ENCODE measurements around the gene MTRF1L.

DNA sequence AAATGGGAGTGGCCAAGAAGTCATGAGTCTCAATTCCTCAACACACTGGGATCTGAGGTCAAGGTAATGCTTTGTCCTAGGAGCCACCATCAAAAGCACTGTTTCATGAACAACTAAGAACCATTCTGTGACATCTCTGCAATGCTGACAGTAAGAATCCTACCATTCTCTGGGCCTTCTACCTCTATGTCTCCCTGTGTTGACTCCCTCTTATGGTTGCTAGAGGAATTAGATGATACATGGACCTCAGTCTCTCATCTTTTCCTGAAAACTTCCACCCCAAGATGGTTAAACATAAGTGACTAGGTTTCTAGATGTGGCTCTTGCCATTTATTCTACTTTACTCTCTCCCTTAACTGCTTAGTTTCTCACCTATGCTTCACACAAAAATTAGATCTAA, 9.1 kb downstream of the MTRF1L start:
- TF ChIP-seq CREB1 (IDR thresholded peaks at IDR 0.05; ENCODE audit: low read depth) (no peak), EP300 (IDR thresholded peaks at IDR 0.05; ENCODE audit: borderline replicate concordance) (no peak), ZBTB7A (IDR thresholded peaks at IDR 0.05; ENCODE audit: low read depth) (no peak), CEBPB (IDR thresholded peaks at IDR 0.05) (no peak)
- TF ChIP-seq, protein P1, sequence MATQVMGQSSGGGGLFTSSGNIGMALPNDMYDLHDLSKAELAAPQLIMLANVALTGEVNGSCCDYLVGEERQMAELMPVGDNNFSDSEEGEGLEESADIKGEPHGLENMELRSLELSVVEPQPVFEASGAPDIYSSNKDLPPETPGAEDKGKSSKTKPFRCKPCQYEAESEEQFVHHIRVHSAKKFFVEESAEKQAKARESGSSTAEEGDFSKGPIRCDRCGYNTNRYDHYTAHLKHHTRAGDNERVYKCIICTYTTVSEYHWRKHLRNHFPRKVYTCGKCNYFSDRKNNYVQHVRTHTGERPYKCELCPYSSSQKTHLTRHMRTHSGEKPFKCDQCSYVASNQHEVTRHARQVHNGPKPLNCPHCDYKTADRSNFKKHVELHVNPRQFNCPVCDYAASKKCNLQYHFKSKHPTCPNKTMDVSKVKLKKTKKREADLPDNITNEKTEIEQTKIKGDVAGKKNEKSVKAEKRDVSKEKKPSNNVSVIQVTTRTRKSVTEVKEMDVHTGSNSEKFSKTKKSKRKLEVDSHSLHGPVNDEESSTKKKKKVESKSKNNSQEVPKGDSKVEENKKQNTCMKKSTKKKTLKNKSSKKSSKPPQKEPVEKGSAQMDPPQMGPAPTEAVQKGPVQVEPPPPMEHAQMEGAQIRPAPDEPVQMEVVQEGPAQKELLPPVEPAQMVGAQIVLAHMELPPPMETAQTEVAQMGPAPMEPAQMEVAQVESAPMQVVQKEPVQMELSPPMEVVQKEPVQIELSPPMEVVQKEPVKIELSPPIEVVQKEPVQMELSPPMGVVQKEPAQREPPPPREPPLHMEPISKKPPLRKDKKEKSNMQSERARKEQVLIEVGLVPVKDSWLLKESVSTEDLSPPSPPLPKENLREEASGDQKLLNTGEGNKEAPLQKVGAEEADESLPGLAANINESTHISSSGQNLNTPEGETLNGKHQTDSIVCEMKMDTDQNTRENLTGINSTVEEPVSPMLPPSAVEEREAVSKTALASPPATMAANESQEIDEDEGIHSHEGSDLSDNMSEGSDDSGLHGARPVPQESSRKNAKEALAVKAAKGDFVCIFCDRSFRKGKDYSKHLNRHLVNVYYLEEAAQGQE (IDR thresholded peaks at IDR 0.05; ENCODE audit: low read depth), result no peak

All from Ishikawa (cell line).